ENCODE measurements around the gene CPSF3.

DNA sequence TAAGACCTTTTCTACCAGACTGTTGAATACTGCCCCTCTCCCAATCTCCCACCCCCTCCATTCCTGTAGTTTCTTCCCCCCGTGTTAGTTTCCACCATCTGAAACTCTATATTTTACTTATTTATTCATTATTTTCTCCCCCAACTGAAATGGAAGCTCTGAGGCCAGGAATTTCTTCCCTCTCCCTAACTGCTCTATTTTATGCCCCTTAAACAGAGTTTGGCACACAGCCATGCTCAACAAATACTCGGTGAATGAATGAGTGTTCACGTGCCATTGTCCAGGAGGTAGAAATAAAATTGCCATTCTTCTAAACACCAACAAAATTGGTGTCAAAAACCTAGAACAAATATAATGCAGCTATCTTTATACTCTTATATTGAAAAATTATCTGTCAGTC, 5.7 kb upstream of the CPSF3 start:
- TF ChIP-seq ZNF766 (CRISPR knock-in tag; IDR thresholded peaks at IDR 0.05; ENCODE audit: borderline replicate concordance): no peak
- TF ChIP-seq KLF12 (CRISPR knock-in tag; IDR thresholded peaks at IDR 0.05; ENCODE audit: borderline replicate concordance): no peak
- no peak for TF ChIP-seq NCOR1 (IDR thresholded peaks at IDR 0.05; ENCODE audit: borderline replicate concordance, low read length)
- TF ChIP-seq, protein P1, sequence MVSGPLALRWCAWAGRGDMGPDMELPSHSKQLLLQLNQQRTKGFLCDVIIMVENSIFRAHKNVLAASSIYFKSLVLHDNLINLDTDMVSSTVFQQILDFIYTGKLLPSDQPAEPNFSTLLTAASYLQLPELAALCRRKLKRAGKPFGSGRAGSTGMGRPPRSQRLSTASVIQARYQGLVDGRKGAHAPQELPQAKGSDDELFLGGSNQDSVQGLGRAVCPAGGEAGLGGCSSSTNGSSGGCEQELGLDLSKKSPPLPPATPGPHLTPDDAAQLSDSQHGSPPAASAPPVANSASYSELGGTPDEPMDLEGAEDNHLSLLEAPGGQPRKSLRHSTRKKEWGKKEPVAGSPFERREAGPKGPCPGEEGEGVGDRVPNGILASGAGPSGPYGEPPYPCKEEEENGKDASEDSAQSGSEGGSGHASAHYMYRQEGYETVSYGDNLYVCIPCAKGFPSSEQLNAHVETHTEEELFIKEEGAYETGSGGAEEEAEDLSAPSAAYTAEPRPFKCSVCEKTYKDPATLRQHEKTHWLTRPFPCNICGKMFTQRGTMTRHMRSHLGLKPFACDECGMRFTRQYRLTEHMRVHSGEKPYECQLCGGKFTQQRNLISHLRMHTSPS (CRISPR knock-in tag; IDR thresholded peaks at IDR 0.05; ENCODE audit: low read depth): no peak
- no peak for TF ChIP-seq POLR2AphosphoS2 (IDR thresholded peaks at IDR 0.05; ENCODE audit: low read depth, low read length)
- TF ChIP-seq CTCF (CRISPR knock-in tag; IDR thresholded peaks at IDR 0.05): no peak
- no peak for TF ChIP-seq RFX5 (IDR thresholded peaks at IDR 0.05; ENCODE audit: low read depth, low read length)
- TF ChIP-seq GATAD2A (CRISPR knock-in tag; IDR thresholded peaks at IDR 0.05): no peak
- TF ChIP-seq TBL1XR1 (IDR thresholded peaks at IDR 0.05; ENCODE audit: borderline replicate concordance, low read length, partially characterized antibody): no peak
- TF ChIP-seq ZNF639 (CRISPR knock-in tag; conservative IDR thresholded peaks at IDR 0.05): no peak
